NT2/D1 (cell line): ENCODE results near the gene TMEM119.

ENCODE experiments used
- DNase-seq: peaks from one replicate; pipeline ENCODE4 v3.0.0-alpha.2; 2011; ENCODE audit warnings: low read depth, low spot score
- H3K27me3 ChIP-seq: 2 replicates; pipeline ENCODE4 v1.6.0; 2011; ENCODE audit warnings: mild to moderate bottlenecking; ENCODE audit not compliant: insufficient read length, insufficient read depth
- H3K36me3 ChIP-seq: 2 replicates; pipeline ENCODE4 v1.6.1; 2011; ENCODE audit warnings: mild to moderate bottlenecking, low read length, mixed read lengths; ENCODE audit not compliant: insufficient read depth, insufficient read length
- H3K4me1 ChIP-seq: 2 replicates; pipeline ENCODE4 v1.5.1; 2011; ENCODE audit not compliant: insufficient read depth, insufficient read length
- H3K4me3 ChIP-seq: 2 replicates; pipeline ENCODE4 v1.5.1; 2011; ENCODE audit warnings: low read depth; ENCODE audit not compliant: insufficient read length
- H3K9ac ChIP-seq: 2 replicates; pipeline ENCODE4 v1.6.0; 2011; ENCODE audit warnings: low read depth; ENCODE audit not compliant: insufficient read length
- H3K9me3 ChIP-seq: 2 replicates; pipeline ENCODE4 v1.5.1; 2011; ENCODE audit warnings: mild to moderate bottlenecking, low read length; ENCODE audit not compliant: insufficient read depth
- SUZ12 ChIP-seq: IDR thresholded peaks from 2 replicates; pipeline ENCODE4 v1.6.1; 2011; ENCODE audit not compliant: insufficient read length, insufficient read depth; ENCODE audit errors: extremely low read depth
- YY1 ChIP-seq: IDR thresholded peaks from 2 replicates; pipeline ENCODE4 v1.6.1; 2011; ENCODE audit not compliant: insufficient read length, insufficient read depth
- ZNF274 ChIP-seq: IDR thresholded peaks from 2 replicates; pipeline ENCODE4 v1.6.1; 2011; ENCODE audit warnings: mild to moderate bottlenecking, low read depth, low read length

TMEM119 gene

GRCh38 chr12:108618079-108618952, 20.4 kb upstream of the TMEM119 start:
- Histone ChIP-seq H3K4me3 (no peak overlapping the region), H3K4me1 (peaks cover 12% of the 10 kb centered on the region), H3K36me3 (no peaks in the 10 kb centered on the region), H3K9ac (no peak overlapping the region), H3K9me3 (peaks cover 10% of the 10 kb centered on the region; the same call in 1 of the 2 replicates), H3K27me3 (no peaks in the 10 kb centered on the region)
- TF ChIP-seq SUZ12 = no peak
- no peak for TF ChIP-seq YY1
- TF ChIP-seq ZNF274 = no peak
- peak; percentile 87 for DNase-seq

GRCh38 chr12:108616941-108617858, 19.3 kb upstream of the TMEM119 start:
- H3K9ac ChIP-seq = no peak overlapping the region

GRCh38 chr12:108616359-108616758, 18.5 kb upstream of the TMEM119 start:
- no peak overlapping the region for H3K4me3 ChIP-seq
- no peak overlapping the region for H3K9ac ChIP-seq
- H3K9me3 ChIP-seq = peaks cover 9% of the 10 kb centered on the region; the same call in 1 of the 2 replicates
- DNase-seq = no peak
- H3K36me3 ChIP-seq = no peaks in the 10 kb centered on the region
- H3K27me3 ChIP-seq = no peaks in the 10 kb centered on the region
- TF ChIP-seq ZNF274 (no peak), YY1 (no peak), SUZ12 (no peak)
- H3K4me1 ChIP-seq = peaks cover 13% of the 10 kb centered on the region

More at GRCh38 chr12:108616941-108617858, 19.3 kb upstream of the TMEM119 start:
- H3K4me3 ChIP-seq = no peak overlapping the region
- no peak for TF ChIP-seq SUZ12
- no peak for TF ChIP-seq YY1
- TF ChIP-seq ZNF274 = no peak
- H3K4me1 ChIP-seq = peaks cover 14% of the 10 kb centered on the region
- DNase-seq = no peak
- no peaks in the 10 kb centered on the region for H3K27me3 ChIP-seq
- no peaks in the 10 kb centered on the region for H3K36me3 ChIP-seq
- peaks cover 9% of the 10 kb centered on the region; the same call in 1 of the 2 replicates for H3K9me3 ChIP-seq

- no peaks in the 10 kb centered on the region for H3K27me3 ChIP-seq
- no peak overlapping the region for H3K9ac ChIP-seq
- TF ChIP-seq ZNF274 = no peak
- no peak for TF ChIP-seq YY1
- no peak for TF ChIP-seq SUZ12
- H3K4me1 ChIP-seq = peaks cover 13% of the 10 kb centered on the region
- no peak for DNase-seq
- H3K4me3 ChIP-seq = no peak overlapping the region
- no peaks in the 10 kb centered on the region for H3K36me3 ChIP-seq
- H3K9me3 ChIP-seq = peaks cover 9% of the 10 kb centered on the region; the same call in 1 of the 2 replicates
Measured at GRCh38 chr12:108615918-108616317, 18.0 kb upstream of the TMEM119 start.

GRCh38 chr12:108614639-108615038, 16.8 kb upstream of the TMEM119 start:
- no peak overlapping the region for H3K4me3 ChIP-seq
- peaks cover 9% of the 10 kb centered on the region; the same call in 1 of the 2 replicates for H3K9me3 ChIP-seq
- no peak for DNase-seq
- no peak overlapping the region for H3K9ac ChIP-seq
- no peak for TF ChIP-seq SUZ12
- TF ChIP-seq YY1 = no peak
- TF ChIP-seq ZNF274 = no peak
- H3K36me3 ChIP-seq = no peaks in the 10 kb centered on the region
- no peaks in the 10 kb centered on the region for H3K27me3 ChIP-seq
- peaks cover 12% of the 10 kb centered on the region for H3K4me1 ChIP-seq

- Histone ChIP-seq H3K36me3 (no peaks in the 10 kb centered on the region), H3K9ac (no peak overlapping the region), H3K27me3 (no peaks in the 10 kb centered on the region), H3K4me3 (no peak overlapping the region), H3K4me1 (peaks cover 15% of the 10 kb centered on the region), H3K9me3 (peaks cover 9% of the 10 kb centered on the region; the same call in 1 of the 2 replicates)
- TF ChIP-seq YY1 (no peak), ZNF274 (no peak), SUZ12 (no peak)
- DNase-seq = no peak
Measured at GRCh38 chr12:108614041-108614440, 16.2 kb upstream of the TMEM119 start.

- no peaks in the 10 kb centered on the region for H3K36me3 ChIP-seq
- no peak for DNase-seq
- no peak overlapping the region for H3K9ac ChIP-seq
- no peaks in the 10 kb centered on the region for H3K27me3 ChIP-seq
- no peak overlapping the region for H3K4me3 ChIP-seq
- TF ChIP-seq YY1 = no peak
- peaks cover 16% of the 10 kb centered on the region for H3K4me1 ChIP-seq
- H3K9me3 ChIP-seq = peaks cover 9% of the 10 kb centered on the region; the same call in 1 of the 2 replicates
Measured at GRCh38 chr12:108613548-108613947, 15.7 kb upstream of the TMEM119 start.
